CD4-positive, alpha-beta T cell treated with Interleukin-1 beta for 1 hour (primary cell): ENCODE measurements around the gene MCU.
"Not testable (repeated sequence)": the region's sequence is repeated elsewhere in the genome, so short reads cannot be mapped to it uniquely, and the experiment has no call there.

Experiments
- DNase-seq, 2 donors: peaks; one replicate each; pipeline ENCODE4 v3.0.0-alpha.2; 2020 to 2022

The MCU gene

DNA sequence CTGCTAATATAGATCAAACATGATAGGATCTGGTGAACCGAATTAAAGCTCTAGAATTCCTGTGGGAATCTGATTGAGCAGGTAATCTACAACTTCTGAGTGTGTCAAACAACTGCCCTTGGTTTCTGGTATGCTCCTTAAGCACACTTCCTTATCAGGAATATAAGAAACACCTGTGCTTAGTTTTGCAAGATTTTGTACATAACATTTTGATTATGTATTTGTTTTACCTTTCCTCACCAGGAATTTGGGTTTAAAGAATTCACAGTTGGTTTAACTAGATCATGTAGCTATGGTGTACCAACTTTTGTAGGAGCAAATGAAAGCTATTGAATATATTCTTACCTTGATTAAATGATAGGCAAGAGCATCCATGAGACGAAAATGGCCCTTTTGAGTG, 40.6 kb downstream of the MCU start:
- DNase-seq, result no peak

DNA sequence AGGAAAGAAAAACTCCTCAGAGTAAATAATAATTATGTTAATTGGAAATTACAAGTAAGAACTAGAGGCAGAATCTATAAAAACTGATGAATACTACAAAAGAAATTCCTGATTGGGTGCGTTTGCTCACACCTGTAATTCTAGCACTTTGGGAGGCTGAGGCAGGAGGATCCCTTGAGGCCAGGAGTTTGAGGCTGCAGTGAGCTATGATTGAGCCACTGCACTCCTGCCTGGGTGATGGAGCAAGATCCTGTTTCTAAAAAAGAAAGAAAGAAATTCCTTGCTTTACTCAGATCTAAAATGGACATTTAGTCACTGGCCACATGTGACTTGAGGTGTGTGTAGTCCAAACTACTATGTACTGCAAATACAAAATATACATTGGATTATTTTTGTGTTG, 42.0 kb downstream of the MCU start:
- DNase-seq, result no peak

DNA sequence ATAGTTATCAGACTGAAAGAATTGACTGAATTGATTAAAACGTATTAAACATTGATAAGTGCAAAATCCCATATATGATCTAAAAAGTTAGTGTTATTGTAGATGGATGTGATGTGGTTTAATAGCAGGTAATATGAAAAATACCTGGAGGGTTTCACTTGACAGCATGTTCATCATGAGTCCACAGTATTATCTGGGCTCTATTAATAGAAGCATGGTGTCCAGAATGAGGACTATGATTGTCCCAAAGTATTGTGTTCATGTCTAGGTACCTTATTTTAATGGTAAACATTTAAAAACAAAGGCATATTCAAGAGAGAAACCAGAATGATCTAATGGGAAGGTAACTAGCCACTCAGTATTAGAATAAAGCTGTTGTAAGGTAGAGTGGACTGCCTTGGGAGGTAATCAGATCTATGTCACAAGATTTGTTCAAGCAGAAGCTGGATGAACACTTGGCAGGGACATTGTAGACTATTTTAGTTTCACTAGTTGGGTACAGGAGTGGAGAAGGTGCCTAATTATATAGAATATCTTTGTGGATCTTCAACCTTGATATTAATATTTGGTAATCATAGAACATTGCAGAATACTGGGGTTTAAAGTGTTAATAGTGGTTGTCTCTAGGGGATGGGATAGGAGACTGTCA, 43.5 kb downstream of the MCU start:
- DNase-seq, result no peak

DNA sequence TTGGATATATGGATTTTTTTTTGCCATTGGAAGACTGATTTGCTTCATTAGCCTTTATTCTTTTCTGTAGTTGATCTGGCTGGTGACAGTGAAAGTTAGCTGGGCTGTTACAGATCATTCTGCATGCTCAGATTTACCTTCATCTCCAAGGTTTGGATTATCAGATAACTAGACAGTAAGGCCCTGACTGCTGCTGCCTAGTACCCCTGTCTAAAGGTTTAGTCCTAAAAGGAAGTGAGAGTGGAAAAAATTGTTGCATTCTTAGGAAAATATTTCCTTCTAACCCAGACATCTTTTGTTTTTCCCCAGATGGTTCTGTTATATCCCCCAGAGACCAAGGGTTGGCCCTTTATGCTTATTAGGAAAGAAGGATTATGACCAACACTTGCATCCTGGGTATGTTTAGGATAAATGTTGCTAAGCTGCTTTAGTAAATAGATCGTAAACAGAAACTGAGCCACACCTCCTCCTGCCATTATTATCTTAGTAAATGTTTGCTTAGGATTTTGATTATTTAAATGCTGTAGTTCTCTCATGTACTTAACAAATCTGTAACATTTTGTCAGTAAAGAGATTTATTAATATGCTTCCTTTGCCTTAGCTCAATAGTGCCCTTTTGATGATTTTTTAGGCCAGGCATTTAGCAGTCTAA, 44.4 kb downstream of the MCU start:
- no peak for DNase-seq

DNA sequence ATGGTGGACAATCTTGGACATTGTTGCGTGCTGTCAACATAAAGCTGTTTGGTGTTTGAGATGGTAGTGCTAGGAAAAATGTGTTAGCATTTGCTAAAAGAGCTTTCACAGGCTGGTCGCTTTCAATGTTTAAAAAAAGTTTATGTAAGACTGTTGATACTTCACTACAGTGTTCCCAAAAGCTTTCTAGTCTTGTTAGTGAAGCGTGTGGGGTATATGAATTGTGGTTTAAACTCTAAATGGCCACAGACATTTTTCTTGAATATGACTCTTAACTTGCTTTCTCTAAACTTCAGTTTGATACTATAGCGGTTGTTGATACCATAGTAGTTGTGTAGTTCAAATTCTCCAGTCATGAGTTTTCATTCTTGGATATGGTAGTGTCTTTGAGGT, 44.9 kb downstream of the MCU start:
- no peak for DNase-seq

DNA sequence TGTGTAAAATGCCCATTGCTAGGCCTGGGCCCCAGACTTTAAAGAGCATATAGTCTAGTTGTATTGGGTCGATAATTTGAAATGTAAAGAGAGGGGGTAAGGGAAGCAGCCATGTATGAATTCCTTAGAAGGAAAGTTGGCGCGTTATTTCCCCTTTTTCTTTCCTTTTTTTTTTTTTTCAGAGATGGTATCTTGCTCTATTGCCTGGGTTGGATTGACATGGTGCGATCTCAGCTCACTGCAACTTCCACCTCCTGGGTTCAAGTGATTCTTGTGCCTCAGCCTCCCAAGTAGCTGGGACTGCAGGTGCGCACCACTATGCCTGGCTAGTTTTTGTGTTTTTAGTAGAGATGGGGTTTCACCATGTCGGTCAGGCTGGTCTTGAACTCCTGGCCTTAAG, 45.4 kb downstream of the MCU start:
- DNase-seq, result not testable (repeated sequence)

DNA sequence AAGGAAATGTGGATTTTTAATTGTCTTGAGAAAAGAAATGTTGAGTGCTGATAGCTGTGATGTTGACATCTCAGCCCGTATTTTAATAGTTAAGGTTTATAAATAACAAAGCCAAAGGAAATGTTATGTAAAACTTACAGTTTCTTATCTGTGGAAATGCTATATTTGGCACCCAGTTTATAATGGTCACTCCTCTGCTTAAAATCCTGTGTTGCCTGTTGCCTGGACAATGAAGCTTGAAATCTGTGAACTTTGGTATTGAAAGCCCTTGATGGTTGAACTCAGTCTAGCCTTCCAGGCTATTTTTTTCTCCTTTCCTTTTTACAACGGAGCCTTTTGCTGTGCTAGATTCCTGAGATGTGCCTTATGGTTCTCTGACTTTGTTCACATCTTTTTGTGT, 46.5 kb downstream of the MCU start:
- DNase-seq, result no peak

DNA sequence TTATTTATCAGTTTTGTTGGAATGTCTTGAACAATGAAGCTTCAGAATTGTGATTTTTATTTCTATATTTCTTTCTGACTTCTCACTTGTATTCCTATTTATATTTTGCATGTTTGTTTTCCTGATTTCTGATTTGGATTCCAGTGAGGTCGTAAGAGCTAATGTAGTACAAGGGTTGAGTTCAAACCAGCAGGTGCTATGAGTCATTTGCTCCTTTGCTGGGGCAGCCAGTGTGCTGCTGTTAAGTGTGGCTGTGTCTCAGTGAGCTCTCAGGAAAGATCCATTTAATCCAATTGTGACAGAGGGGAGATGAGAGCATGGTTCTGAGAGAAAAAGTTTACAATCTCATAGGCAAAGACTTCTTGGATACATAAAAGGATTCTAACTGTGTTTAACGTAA, 48.6 kb downstream of the MCU start:
- no peak for DNase-seq

DNA sequence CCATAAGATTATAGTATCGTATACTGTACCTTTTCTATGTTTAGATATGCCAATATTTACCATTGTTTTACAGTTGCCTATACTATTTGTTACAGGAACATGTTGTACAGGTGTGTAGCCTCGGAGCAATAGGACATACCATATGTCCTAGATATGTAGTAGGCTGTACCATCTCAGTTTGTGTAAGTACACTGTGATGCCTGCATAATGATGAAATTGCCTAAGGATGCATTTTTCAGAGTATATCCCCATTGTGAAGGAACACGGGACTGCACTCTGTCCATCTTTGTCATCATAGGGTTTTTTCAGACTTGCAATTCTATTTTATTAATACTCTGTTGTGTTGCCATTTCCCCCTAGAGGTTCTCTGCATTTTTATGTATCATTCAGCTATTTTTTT, 50.1 kb downstream of the MCU start:
- DNase-seq, result no peak

DNA sequence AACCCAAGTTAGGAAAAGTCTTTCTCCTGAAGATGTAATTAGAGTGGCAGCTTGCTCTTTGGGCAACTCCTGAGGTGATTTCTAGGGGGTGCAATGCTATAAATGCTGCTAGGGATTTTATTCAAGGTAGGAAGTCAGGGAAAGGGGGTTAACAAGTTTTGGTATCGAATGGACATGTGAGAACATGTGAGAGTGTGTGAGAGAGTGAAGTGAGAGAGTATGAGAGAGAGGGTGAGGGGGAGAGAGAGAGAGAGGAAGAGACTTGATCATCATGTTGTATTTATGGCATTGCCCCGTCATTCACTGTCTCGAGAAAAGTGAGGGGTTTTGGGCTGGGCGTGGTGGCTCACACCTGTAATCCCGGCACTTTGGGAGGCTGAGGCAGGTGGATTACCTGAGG, 50.9 kb downstream of the MCU start:
- no peak for DNase-seq

DNA sequence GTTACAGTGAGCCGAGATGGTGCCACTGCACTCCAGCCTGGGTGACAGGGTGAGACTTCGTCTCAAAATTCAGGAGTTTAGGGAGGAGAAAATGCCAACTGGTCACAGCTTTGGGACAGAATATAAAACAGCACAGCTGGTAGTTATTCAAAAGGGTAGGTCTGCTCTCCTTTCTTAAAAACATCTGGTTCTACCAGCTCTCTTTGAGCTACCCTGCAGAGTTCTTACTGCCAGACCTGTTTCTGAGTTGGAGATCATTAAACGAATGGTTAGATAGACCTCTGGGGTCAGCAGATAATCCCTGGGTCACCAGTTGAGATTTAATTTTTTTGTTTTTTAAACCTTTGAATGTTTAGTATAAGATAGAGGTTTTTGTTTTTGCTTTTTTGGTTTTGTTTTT, 52.6 kb downstream of the MCU start:
- DNase-seq, result no peak

DNA sequence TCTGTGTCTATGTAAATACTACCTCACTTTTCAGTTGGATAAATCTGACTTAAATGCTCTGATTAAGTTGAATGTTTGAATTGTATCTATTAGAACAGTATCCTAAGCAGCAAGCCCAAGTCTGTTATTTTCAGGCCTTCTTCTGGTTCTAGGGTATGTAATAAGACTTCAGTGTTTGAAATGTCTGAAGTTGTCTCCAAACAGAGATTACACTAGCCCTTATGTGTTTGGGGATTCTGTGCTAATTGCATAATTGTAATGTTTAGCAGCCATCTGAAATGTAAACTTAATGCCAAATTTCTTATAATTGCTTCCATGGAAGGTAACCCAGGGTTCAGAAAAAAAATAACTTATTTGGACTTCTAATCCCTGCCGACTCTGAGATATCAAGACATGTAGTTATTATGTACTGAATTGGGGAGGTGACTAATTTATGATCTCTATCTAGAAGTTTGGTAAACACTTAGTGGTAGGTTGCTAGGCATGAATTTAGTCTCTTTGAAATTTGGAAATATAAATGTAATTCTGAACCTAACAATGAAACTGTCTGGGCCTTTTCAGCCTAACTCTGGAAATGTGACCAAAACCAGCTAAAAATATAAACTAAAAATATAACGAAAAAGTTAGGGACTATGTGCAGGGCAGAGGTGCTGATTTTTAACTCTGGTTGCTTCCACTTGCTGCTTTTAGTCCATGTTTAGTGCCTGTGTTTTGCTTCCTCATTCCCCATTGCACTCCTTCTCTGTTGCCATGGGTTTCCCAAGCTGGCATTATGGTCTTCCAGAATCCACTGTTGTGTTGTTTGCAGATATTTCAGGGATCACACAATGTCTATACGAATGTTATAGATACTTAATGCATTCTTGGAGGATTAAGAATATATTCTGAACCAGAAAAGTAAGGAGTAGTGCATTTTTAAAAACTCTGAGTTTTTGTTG, 54.8 kb downstream of the MCU start:
- DNase-seq, result no peak

DNA sequence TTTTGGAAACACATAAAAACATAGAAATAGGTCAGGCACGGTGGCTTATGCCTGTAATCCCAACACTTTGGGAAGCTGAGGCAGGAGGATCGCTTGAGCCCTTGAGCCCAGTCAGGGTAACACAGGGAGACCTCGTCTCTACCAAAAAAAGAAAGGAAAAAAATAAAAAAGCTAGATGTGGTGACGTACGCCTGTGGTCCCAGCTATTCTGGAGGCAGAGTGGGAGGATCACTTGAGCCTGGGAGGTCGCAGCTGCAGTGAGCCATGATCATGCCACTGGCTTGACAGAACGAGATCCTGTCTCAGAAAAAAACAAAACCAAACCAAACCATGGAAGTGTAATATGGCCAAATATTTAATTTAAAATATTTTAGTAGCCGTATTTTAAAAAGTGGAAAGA, 55.6 kb downstream of the MCU start:
- no peak for DNase-seq

DNA sequence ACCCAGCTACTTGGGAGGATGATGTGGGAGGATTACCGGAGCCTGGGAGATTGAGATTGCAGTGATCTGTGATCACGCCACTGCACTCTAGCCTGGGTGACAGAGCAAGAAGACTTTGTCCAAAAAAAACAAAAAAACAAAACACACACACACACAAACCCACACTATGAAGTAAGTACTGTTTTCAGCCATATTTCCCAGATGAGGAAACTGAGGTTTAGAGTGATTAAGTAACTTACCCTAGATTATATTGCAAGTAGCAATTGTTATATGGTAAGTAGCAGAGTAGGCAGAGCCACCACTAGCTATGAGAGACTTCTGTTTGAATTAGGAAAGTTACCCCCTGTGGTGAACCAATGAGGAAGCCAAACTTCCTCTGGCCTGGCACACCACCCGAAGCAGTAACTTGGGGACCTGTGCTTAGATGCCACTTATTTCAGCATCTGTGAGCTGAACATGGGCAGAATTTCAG, 61.9 kb downstream of the MCU start:
- DNase-seq, result peak; percentile 3 to 7

DNA sequence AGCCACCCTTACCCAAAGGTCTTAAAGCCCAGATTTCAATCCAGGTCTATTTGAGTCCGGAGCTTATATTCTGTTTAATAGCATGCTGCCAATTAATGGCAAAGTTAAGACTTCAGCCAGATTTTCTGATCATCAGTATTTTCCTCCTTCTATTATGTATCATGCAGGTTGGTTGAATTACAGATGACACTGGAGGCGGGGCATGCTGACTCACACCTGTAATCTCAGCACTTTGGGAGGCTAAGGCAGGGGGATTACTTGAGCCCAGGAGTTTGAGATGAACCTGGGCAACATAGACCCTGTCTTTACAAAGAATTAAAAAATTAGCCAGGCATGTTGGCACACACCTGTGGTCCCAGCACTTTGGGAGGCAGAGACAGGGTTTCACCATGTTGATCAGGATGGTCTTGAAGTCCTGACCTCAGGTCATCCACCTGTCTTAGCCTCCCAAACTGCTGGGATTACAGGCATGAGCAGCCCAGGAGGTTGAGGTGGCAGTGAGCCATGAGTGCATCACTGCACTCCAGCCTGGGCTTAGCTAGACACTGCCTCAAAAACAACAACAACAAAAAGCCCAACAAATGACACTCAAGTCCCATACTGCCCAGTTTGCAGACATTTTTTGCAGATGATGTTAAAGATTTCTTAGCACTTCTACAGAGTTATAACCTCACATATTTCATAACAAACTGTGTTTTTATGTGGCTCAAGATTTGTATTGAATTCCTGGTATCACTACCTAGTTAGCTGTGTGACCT, 62.5 kb downstream of the MCU start:
- DNase-seq, result no peak

DNA sequence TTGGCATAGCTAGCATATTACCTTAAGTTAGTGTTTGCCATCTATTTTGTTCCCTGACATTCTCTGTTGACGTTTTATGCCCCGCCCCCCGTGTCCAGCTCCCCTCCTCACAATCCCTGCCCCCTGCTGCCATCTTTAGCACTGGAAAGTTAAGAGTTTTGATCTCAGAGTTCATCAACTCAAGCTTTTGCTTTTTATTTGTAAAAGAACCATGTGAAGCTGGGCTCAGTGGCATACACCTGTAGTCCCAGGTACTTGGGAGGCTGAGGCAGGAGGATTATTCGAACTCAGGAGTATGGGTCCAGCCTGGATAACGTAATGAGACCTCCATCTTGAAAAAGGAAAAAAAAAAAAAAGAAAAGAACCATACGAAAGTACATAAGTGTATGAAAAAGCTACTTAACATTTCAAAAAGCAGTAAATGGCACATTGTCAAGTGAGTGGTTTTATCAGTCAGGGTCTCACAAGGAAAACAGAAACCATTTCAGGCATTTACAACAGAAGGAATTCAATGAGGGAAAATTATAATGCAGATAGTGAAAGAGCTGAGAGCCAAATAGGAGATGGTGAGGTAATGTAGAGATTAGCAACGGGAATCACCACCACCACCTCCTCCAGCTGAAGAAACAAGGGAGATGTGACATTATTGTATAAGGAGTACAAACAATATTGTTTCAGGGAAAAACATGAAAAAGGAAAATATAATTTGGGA, 64.9 kb downstream of the MCU start:
- DNase-seq, result no peak

DNA sequence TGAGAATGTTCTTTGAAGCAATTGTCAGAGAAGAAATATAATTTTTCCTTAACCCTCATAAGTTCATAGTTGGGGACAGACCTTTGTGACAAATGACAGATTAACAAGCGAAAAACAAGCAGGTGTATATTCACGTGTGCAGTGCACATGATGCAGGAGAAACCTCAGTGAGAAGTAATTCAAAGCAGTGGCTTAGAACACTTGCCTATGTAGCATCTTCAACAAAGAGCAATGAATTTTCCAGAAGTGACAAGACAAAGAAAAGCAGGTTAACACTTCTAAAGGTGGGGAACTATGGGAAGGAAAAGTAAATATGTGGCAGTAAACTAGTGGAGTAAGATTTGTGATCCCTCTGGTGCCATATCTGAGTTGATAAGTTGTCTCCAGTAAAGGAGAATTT, 65.8 kb downstream of the MCU start:
- no peak for DNase-seq

DNA sequence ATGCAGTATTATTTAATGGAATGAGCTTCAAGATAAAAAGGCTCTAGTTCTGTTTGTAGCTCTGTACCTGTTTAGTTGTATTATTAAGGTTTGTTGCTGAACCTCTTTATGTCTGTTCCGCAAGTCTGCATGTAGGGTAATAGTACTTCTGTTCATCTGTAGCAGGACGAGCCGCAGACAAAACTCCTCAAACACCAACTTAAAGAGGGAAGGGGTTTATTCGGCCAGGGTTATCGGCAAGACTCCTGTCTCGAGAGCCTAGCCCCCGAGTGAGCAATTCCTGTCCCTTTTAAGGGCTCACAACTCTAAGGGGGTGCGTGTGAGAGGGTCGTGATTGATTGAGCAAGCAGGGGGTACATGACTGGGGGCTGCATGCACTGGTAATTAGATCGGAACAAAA, 67.0 kb downstream of the MCU start:
- not testable (repeated sequence) for DNase-seq

DNA sequence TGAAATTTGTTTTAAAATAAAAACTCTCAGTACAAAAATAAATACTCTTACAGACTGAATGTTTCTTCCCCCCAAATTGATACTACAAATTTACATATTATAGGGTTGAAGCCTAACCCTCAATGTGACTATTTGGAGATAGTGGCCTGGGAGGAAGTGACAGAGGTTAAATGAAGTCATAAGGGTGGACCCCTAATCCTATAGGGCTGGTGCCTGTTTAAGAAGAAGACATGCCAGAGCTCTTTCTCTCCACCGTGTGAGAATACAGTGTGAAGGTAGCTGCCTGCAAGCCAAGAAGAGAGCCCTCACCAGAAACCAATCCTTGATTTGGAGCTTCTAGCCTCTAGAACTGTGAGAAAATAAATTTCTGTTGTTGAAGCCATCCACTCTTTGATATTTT, 67.6 kb downstream of the MCU start:
- no peak for DNase-seq

DNA sequence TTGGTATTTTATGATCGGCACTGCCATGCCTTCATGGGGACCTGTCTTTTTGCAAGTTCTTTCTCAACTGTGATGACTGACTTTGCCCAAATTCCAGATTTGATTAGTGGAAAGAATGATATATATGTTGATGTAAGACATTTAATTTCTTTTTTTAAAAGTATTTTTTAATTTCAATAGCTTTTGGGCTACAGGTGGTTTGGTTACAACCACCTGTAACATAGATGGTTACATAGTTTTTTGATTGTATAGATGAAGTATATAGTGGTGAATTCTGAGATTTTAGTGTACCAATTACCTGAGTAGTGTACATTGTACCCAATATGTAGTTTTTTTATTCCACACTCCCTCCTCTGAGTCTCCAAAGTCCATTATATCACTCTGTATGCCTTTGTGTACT, 69.6 kb downstream of the MCU start:
- no peak for DNase-seq

DNA sequence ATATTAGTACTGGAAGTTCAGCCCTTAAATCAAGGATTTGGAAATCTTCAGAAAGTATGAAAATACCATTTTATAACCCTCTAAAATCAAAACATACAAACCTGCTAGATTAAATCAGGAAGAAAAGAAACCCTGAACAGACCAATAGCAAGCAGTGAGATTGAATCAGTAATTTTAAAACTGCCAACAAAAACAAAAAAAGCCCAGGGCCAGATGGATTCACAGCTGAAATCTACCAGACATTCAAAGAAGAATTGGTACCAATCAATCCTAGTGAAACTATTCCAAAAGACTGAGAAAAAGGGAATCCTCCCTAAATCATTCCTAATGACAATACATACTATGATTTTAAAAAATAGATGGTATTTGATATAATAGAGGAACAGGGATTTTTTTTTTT, 70.1 kb downstream of the MCU start:
- DNase-seq, result no peak

DNA sequence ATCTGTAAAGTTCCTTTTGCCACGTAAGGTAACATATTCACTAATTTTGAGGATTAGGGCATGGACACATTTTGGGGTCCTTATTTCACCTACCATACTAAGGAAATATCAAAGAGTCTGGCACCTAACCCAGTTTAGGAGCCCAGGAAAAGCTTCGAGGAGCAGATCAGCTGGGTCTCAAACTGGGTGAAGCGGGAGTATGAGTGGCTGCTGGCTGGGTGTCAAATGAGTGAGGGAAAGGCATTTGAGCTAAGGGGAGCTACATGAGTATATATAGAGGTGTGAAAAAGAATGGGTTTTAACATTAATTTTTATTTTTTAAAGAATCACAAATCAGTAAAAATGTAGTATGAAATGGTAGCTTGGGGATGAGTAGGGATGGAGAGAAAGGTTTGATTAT, 71.3 kb downstream of the MCU start:
- DNase-seq, result no peak

DNA sequence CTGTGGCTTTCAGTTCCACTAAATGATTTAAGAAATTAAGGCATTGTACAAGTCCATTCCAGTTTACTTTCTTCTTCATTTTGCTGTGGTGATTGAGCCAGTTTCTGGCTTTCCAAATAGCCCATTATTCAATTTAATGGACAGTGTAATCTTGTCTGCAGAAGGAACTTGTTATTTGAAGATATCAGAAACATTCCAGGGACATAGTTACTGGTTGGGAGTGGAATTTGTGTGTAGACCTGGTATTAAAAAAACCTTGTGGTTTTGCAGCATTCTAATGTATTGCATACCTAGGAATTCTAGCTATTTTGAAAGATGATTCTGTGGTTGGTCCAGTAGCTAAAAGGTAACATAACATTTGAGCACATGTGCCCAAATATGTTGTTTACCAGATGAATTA, 72.2 kb downstream of the MCU start:
- DNase-seq, result no peak
